Measurements from ENCODE around the gene CIC.
A peak's percentile ranks its signal among the peaks of the same experiment; 100 is the strongest.

The CIC gene

DNA sequence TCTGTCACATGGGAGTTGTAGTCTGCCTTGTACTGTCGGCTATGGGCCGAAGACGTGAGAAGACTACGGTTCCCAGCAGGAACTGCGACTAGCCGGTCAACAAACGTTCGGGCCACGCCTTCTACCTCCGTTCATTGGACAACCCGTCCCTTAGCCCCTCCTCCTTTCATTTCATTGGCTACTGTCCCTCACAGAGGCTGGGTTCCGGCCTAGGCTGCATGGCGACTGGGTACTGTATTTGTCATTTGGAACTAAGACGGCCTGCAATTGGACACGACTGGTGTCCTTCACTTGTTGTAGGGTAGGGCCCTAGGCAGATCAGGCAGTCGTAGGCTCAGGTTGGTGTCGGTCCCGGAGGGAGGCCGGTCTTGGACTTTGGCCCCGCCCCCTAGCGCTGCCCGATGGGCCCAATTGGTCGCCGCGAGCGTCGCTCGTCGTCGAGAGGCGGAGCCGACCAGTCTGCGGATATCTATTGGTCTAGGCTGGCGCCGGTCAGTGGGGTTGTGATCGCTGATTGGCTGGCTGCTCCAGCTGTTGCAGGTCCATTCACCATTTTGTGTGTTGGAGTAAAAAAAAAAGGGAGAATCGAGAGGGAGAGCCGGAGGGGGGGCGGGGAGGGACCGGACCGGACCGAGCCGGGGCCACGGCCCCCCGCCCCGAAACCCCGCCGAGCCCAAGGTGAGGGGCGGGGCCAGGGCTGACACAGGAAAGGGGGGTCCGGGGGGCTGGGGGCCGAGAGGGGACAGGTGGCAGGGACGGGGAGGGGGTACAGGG lies at the start of gene CIC:
Gene CIC, plus strand, starts transcription at position 549 of the 774 bp plus-strand sequence. CDS start 2,532 bp downstream, outside the sequence.
- peak; percentile 95 for DNase-seq (ENCODE audit: low spot score)
- in situ Hi-C loops (cut with MboI; ENCODE audit: low sequenced_read_pairs, unreplicated experiment) = no loop called here
- TF ChIP-seq, protein P1, sequence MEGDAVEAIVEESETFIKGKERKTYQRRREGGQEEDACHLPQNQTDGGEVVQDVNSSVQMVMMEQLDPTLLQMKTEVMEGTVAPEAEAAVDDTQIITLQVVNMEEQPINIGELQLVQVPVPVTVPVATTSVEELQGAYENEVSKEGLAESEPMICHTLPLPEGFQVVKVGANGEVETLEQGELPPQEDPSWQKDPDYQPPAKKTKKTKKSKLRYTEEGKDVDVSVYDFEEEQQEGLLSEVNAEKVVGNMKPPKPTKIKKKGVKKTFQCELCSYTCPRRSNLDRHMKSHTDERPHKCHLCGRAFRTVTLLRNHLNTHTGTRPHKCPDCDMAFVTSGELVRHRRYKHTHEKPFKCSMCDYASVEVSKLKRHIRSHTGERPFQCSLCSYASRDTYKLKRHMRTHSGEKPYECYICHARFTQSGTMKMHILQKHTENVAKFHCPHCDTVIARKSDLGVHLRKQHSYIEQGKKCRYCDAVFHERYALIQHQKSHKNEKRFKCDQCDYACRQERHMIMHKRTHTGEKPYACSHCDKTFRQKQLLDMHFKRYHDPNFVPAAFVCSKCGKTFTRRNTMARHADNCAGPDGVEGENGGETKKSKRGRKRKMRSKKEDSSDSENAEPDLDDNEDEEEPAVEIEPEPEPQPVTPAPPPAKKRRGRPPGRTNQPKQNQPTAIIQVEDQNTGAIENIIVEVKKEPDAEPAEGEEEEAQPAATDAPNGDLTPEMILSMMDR (IDR thresholded peaks at IDR 0.05; ENCODE audit: borderline replicate concordance, control extremely low read depth, extremely low read depth, insufficient read depth, missing control alignments) = no peak

DNA sequence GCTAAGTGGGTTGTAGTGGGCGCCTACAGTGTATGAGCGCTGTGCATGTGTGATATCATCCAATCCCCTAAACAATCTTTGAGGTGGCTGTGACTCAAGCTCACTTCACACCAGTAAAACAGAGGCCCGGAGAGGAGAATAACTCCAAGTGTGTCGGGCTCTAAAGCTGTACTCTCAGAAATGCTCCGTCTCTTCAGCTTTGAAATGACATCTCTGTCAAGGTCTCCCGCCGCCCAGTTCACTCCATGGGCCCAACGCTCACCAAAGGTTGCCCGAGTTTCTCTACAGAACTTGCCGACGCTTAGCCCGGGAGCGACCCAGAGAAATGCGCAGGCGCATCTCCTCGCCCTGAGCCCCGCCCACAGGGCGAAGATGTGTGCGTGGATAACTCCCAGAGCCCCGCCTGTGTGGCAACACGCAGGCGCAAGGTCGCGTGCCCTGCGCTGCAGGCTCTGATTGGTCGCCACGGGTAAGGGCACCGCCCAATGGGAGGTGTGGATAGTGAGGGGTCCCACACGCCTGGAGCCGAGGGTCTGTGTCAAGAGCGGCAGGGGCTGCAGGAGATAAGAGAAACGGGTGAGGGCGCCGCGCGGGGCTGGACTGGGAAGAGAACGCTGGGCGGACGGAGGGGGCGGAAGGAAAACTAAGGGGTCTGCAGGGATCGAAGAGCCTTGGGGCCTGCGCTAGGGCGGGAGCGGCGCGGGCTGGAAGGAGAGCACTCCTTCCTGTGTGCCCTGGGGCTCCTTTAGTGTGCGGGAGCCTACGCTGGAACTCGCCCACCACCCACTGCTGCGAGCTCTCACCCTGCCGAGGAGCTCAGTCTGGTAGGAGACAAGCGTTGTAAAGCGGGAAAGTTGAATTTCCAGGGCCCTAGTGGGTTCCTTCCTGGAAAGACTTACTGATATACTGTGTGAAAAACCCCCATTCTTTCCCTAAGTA lies 49.0 kb upstream of the CIC start, which contains the start of gene ZNF526:
Gene ZNF526, plus strand, starts transcription at position 501 of the 939 bp plus-strand sequence. CDS start 4,092 bp downstream, outside the sequence.
- TF ChIP-seq, protein P1 (IDR thresholded peaks at IDR 0.05; ENCODE audit: borderline replicate concordance, control extremely low read depth, extremely low read depth, insufficient read depth, missing control alignments) = no peak
- DNase-seq (ENCODE audit: low spot score) = peak; percentile 99
- in situ Hi-C loops (cut with MboI; ENCODE audit: low sequenced_read_pairs, unreplicated experiment) = no loop called here

DNA sequence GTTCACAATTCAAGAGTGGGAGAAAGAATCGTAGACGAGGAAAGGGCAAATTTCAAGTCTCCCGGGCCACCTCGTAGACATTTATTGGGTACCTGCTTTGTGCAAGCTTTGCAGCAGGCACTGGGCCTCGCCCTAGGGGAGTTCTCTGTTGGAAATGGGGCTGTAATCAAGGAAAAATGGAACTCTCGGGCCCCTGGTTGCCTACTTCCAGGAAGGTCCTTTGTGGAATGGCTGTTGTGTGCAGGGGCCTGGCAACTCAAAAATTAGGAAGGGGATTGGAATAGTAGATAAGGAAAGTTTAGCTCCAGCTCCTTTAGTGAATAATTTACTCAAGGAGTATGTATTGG lies 48.3 kb upstream of the CIC start:
- TF ChIP-seq, protein P1 (IDR thresholded peaks at IDR 0.05; ENCODE audit: borderline replicate concordance, control extremely low read depth, extremely low read depth, insufficient read depth, missing control alignments) = no peak
- DNase-seq (ENCODE audit: low spot score) = no peak
- in situ Hi-C loops (cut with MboI; ENCODE audit: low sequenced_read_pairs, unreplicated experiment) = no loop called here

DNA sequence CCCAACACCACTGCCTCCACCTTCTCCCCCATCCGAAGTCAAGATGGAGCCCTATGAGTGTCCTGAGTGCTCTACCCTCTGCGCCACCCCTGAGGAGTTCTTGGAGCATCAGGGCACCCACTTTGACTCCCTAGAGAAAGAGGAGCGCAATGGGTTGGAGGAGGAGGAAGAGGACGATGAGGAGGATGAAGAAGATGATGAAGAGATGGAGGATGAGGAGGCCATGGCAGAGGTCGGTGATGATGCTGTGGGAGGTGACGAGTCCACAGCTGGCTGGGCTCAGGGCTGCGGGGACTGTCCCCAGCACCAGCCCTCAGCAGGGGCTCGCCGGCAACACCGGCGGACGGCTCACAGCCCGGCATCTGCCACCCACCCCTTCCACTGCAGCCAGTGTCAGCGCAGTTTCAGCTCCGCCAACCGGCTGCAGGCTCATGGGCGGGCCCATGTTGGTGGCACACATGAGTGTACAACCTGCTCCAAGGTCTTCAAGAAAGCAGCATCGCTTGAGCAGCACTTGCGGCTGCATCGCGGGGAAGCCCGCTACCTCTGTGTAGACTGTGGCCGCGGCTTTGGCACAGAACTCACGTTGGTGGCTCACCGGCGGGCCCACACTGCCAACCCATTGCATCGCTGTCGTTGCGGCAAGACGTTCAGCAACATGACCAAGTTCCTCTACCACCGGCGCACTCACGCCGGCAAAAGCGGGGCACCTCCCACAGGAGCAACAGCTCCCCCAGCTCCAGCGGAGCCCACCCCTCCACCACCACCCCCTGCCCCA lies 43.9 kb upstream of the CIC start:
- DNase-seq (ENCODE audit: low spot score) = no peak
- TF ChIP-seq, protein P1 (IDR thresholded peaks at IDR 0.05; ENCODE audit: borderline replicate concordance, control extremely low read depth, extremely low read depth, insufficient read depth, missing control alignments) = no peak
- in situ Hi-C loops (cut with MboI; ENCODE audit: low sequenced_read_pairs, unreplicated experiment) = no loop called here

DNA sequence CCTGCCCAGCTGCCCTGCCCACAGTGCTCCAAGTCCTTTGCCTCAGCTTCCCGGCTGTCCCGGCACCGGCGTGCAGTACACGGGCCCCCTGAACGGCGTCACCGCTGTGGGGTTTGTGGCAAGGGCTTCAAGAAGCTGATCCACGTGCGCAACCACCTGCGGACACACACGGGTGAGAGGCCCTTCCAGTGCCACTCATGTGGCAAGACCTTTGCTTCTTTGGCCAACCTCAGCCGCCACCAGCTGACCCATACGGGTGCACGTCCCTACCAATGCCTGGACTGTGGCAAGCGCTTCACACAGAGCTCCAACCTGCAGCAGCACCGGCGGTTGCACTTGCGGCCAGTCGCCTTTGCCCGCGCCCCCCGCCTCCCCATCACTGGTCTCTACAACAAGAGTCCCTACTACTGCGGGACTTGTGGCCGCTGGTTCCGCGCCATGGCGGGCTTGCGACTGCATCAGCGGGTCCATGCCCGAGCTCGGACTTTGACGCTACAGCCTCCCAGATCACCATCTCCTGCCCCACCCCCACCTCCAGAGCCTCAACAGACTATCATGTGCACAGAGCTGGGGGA lies 43.2 kb upstream of the CIC start:
- TF ChIP-seq, protein P1 (IDR thresholded peaks at IDR 0.05; ENCODE audit: borderline replicate concordance, control extremely low read depth, extremely low read depth, insufficient read depth, missing control alignments) = no peak
- in situ Hi-C loops (cut with MboI; ENCODE audit: low sequenced_read_pairs, unreplicated experiment) = no loop called here
- no peak for DNase-seq (ENCODE audit: low spot score)

Measured in GM13976 (cell line).